HG03469 (cell line): ENCODE results near the gene CDK11B.
"Not testable (repeated sequence)": the region's sequence is repeated elsewhere in the genome, so short reads cannot be mapped to it uniquely, and the experiment has no call there.

Source experiments
- ATAC-seq: cut with Tn5 transposase; IDR thresholded peaks from one replicate; pipeline ENCODE4 v1.9.1; 2021; ENCODE audit warnings: mild to moderate bottlenecking, moderate library complexity, moderate number of reproducible peaks; ENCODE audit not compliant: unreplicated experiment

The CDK11B gene

DNA sequence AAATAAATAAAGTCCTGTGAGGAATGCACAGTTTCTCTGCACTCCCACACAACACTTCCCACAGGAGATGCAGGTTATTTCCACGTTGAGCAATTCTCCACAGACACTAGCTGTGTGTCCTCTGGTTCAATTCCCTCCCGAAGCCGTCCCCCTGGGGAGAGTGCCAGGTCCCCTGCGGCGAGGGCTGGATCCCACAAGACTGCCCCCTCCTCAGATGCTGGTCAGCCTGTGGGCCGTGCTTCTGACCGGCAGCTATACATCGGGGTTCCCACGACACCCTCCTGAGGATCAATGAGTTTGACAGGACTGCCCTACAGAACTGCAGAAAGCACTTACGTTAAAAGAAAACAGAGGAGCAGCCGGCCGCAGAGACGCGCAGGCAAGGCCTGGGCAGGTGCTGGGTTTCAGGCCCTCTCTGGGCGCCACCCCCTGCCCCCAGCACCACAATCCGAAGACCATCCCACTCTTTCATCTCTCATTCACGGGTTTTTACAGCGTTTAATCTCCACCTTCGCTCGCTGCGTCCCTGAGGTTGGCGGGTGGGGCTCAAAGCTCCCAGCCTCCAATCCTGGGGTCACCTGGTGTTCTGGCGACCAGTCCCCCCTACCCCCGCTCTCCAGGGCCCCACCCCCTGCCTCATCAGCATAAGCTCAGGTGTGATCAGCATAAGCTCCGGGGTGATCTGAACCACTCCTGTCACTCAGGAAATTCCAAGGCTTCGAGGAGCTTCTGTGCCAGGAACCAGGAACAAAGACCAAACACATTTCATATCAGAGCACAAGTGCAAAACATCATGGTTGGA lies 24.5 kb upstream of the CDK11B start:
- ATAC-seq = no peak

DNA sequence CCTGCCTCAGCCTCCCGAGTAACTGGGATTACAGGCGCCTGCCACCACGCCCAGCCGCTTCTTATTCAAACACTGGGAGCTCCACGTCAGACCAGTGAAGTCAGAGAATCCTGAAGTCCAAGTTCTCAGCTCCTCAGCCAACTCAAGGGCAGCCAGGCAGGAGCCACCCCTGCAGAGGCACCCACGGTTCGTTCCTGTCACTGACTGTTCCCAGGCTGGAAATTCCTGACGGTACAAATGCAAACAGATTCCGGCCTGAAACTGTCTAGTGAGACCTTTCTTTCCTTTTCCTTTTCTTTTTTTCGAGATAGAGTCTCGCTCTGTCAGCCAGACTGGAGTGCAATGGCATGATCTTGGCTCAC lies 22.1 kb upstream of the CDK11B start:
- no peak for ATAC-seq

DNA sequence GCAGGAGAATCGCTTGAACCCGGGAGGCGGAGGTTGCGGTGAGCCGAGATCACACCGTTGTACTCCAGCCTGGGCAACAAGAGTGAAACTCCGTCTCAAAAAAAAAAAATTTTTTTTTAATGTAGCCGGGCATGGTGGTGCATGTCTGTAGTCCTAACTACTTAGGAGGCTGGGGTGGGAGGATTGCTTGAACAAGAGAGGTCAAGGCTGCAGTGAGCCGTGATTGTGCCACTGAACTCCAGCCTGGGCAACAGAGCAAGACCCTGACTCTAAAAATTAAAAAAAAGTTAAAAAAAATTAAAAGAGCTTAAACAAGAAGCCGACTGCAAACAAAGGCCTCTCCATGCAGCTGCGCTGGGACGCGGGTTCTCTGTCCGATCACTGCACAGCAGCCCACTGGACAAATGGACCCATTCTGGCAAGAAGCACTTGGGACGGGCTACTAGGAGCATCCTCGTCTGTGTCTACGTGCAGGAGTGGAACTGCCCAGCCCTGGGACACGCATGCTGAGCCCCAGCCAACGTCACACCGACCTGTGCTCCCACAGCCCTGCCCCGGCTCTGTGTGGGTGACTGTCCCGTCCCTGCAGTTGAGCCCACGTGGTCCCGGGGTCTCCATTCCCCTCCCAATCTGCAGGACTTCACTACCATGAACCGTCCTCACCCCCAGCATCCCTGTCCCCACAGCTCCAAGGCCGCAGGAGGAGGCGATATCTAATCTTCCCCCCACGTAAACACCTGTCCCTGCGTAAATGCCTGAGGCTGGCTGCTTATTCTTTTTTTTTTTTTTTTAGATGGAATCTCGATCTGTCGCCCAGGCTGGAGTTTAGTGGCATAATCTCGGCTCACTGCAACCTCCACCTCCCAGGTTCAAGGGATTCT lies 21.5 kb upstream of the CDK11B start:
- ATAC-seq = no peak

DNA sequence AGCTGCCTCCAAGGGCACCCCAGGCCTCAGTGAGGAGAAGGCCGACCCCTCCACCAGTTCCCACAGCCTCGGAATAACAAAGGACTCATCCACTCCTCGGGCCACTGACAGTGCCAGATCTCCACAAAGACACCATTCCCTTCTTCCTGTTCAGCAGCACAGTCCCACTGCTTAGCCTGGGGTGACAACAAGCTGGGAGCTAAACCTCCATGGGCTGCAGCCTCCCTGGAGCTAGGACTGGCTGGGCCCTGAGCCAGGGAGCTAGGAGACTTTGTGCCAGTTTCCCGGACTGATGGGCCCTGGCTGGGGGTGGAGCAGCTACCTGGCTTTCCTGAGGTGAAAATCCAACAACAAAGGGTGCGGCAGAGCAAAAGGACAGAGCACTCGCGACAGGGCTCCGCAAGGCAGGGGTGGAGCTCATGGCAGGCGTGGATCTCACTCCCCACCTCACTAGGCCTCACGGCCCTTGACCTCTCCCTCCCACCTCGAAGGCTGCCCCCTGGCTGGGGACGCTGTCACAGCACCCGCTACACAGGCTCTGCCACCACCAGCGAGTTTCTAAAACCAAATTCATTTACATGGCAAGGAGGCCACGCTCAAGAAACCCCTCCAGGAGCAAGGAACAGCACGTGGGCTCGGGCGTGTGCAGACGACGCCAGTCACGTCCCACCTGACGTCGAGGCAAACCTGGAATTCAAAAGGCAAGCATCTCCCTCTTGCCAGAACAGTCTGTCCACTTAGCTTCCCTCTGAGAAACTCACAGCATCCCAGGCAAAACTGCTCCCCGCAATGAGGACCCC lies 20.0 kb upstream of the CDK11B start:
- ATAC-seq = no peak

DNA sequence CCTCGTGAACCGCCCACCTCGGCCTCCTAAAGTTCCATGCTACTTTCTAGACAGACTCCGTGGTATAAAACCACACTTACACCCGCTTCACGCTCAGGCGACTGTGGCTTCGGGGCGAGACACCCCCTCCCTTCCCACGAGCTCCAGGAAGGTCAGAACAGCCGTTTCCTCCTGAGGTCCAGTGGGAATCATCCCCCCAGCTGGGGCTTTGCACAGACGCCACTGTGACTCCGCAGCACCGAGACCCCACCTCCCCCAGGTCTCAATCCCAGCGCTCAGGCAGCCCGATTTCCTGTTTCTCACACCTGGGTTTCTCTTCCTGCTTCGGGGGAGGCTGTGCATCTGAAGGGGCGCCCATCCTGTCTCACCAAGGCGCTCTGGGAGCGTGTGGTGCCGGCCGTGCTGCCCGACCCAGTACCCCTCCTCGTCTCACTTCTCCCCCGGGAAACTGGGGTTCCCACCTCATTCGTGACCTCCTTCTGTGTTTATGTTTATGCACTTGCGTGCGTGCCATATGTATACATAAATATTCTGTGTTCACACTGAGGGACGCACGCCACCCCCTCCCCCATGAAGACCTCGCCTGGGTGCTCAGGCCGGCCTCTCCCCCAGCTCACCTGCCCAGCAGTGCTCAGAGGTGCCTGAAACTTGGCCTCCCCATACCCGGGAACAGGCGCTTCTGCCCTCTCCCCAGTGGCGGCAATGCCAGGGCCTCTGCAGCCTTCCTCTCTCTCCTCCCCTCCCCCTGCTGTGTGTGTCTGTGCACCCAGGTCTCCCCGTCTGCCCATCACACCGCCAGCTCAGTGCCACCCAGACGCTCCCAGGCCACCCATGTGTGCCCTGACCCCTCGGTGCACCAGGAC lies 19.1 kb upstream of the CDK11B start:
- no peak for ATAC-seq

DNA sequence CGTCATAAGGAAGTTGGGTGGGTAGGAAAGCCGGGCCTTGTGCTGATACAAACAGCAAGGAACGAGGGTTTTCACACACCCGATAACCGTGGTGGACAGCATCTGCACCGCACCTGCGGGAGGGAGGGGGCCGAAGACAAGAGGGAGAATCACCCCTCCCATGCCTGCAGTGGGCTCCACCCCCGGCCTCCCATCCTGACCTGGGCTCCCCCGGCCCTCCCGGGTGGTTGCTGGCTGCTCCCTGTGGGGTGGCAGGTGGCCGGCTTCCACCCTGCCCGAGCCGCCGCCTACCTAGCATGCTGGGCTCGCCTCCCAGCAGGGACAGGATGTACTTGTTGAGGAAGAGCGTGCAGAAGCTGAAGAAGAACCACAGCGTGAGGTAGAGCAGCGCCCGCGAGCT lies 17.3 kb upstream of the CDK11B start:
- ATAC-seq = not testable (repeated sequence)

DNA sequence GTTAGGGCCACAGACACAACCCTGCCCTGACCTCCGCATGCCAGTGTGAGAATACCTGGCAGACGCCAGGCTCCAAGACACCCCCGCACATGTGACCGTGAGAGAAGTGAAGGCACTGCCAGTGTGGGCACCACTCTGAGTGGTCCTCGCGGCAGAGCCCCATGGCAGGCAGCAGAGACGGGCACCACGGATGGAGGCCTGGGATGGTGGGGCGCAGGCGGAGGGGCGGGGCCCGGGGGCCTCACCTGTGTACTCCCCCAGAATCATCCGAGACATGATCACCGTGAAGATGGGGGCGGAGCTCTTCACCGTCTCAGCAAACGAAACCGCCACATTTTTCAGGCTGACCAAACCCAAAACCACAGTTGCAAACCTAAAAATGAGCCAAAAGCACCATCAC lies 16.4 kb upstream of the CDK11B start:
- not testable (repeated sequence) for ATAC-seq

DNA sequence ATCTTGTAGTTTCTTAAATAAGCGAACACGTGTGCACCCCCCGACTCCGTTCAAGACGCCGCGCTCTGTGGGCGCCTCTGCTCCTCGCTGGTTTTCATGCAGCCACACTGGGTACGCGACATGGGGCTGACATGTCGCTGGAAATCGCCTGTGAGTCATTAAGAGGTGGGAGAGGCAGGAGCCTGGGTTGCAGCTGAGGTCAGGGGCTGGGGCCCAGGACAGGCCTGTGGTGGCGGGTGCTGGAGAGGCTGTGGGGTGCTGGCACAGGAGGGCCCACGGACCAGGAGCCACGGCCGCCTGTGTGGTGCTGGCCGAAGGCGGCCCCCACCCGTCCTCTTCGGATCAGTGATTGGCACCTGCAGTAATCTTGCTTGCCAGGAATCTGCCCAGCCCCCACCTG lies 16.0 kb upstream of the CDK11B start:
- ATAC-seq = not testable (repeated sequence)

DNA sequence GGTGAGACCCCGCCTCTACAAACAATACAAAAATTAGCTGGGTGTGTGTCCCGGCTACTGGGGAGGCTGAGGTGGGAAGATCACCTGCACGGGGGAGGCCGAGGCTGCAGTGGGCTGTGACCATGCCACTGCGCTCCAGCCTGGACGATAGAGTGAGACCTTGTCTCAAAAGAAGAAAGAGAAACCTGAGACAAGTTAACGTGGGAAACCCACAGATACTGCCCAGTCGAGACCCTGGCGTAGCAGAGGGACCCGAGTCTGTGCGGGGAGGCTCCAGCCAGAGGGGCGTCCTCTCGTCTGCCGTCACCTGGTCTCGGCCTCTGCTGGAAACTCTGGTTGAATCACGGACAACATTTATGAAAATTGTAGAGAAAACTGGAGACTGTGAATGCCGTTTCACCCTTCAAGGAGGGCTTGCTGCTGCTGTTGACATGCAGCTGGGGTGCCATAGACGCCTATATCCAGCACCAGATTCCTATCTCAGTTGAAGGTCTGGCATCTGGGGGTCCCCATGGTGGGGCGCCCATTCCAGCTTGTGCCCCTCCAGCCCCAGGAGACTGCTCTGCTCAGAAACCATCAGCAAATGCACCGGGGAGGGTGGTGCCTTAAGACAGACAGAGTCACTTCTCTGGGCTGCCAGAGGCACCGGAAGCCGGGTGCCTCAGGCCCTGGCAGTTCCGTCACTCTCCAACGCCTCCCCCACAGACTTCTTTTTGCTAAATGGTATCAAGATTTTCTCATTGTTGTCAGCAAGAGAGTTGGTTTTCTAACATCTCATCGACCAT lies 13.6 kb upstream of the CDK11B start:
- no peak for ATAC-seq

DNA sequence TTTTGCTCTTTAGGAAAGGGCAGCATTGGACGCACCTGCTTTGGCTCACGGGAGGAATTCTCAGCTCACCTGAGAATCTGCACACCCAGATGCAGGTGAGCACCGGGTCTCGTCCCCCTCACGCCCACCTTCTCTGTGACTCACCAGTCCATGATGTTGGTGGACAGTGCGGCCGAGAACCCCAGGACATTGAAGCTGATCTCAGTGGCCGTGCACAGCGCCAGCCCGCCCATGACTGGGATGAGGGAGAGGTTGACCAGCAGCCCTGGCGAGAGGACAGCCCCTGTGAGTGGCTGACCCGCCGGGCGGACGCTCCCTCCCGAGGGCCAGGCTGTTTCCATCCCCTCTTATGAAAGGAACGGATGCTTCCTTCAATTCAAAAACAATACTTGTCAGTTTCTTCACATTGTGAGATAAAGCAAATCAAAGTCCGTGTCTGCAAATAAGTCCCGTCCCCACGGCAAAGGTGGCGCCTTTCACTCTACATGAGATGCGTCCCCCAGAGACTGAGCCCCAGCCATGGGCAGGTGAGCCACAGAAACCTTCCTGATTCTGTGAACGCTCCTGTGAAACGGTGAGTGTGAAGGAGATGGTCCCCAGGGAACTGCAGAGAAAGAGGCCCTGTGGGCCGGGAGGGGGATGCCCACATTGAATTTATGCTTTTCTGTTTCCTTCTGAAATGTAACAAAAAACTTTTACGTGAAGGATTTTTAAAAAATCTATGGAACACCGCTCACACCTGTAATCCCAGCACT lies 12.7 kb upstream of the CDK11B start:
- ATAC-seq = no peak

DNA sequence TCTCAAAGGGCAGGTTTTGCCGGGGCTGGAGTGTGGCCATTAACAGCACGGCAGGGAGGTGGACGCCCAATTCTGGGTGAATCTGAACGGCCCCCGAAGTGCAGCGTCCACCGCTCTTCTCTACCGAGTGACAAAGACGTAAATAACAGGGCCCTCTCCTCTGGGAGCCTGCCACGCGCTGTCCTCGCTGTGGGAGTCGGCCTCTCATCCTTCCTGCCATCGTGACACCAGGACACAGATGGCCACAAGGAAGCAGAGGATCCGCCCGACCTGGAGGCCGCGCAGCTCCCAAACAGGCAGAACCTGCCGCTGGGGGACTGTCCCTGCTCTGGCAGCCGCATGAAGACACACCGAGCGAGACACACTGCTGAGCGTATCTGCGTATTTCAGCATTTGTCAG lies 12.1 kb upstream of the CDK11B start:
- no peak for ATAC-seq

DNA sequence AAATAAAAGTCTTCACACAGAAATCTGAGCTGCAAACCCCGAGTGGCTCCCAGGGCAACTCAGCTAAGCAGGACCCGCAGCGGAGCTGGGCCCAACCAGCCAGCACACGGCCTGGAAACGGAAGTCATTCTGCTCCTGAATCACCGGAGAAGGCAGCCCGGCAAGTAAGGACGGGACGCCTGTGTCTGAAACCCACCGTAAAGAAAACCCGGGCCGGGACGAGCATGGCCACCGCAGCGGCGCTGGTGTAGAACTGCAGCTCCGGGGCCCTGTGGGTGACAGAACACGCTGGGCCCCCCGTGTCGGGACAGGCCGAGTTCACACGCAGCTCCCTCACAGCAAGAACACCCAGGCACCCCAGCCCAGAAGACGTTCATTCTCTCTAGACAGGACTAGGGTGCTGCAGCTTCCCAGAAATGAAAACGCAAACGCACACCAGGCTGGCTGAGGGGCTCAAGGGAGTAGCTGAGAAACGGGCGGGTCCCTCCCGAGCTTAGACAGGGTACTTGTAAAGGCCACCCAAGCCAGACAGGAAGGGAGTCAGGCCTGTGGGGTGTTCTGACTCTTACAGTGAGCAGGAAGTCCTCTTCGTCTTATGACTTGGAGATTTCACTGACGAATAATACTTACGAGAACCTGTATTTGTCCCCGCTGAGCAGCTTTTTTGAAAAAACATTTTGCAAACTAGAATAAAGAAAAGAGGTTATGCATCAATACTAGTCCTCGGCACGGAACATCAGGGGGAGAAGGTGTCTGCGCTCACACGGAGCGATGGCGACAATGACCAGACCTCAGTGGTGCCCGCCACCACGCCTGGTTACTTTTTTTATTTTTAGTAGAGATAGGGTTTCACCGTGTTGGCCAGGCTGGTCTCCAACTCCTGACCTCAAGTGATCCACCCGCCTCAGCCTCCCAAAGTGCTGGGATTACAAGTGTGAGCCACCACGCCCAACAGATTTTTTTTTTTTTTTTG lies 10.9 kb upstream of the CDK11B start:
- ATAC-seq = no peak

DNA sequence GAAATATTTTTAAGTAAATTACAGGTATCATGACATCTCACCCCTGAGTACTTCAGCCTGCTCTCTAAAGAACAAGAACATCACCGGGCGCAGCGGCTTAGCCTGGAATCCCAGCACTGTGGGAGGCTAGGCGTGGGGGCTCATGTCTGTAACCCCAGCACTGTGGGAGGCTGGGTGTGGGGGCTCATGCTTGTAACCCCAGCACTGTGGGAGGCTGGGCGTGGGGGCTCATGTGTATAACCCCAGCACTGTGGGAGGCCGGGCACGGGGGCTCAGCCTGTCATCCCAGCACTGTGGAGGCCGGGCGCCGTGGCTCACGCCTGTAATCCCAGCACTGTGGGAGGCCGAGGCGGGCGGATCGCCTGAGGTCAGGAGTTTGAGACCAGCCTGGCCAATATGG lies 7.7 kb upstream of the CDK11B start:
- no peak for ATAC-seq

DNA sequence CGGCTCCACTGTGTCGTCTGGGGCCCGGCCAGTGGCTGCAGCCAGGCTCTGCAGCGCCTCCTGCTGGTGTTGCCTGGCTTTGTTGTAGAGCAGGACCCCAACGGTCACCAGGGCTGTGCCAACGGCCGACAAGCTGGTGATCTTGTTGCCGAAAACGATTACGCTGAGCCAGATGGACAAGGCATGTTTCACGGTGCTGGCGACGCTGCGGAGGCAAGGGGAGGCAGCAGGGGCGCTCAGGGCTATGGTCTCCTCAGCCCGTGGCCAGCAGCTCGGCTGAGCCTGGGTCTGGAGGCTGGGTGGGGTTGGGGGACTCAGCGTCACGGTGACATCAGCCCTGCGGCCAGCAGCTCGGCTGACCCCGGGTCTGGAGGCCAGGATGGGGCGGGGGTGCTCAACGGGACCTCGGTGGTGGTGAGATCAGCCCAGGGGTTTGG lies 7.0 kb upstream of the CDK11B start:
- no peak for ATAC-seq

DNA sequence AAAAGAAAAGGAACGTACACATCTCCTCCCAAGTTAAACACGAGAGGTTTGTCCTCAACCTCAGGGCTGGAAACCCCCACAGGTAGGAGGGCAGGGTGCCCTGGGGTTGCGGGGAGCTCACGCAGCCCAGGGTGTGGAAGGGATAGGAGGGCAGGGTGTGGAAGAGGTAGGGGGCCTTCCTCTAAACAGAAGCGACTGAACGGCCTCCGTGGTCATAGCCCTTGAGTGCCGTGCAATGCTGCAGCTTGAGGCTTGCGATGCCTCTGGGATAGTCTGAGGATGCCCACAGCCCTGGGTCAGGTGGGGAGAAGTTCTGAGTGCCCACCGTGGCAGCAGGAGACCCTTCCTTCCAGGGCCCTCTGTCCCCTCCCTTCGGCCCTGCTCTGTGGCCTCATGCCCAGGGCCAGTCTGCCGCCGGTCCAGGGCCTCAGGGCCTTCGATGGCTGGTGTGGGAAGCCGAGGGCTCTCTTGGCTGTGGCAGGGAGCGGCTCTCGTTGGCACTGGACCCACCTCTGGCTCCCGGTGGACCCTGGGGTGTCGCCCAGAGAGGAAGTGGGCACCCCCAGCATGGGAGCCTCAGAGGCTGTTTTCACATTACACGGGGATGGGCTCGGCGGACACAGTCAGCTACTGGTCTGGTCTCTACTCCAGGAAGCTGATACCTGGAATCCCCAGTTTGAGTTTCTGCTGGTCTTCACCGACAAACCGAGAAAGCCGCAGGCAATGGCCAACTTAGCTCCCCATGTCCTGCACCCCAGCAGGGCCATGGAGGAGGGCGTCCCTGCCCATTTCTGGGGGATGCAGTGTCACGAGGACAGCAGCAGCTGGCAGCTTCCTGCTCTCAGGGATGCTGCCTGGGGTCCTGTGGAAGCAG lies 6.4 kb upstream of the CDK11B start:
- no peak for ATAC-seq

DNA sequence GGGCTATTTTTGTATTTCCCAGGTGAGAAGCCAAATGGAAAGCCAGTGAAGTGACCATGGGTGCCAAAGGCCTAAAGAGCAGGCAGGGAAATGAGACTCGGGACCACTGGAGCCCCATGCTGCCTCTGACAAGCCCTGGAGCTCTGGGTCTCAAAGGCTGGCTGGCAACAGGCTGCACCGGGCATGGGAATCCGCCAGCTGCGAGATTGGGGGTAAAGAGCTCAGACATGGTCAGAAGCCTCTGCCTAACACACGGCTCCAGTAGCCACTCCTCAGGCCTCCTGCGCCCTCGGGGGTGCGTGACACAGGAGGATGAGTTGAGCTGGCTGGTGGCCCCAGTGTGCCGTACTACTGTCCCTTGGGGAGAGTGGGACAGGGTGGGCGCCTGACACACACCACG lies 5.5 kb upstream of the CDK11B start:
- ATAC-seq = not testable (repeated sequence)
